AG09309 (cell line): ENCODE measurements around the gene MORC3.
"Not testable (repeated sequence)": the region's sequence is repeated elsewhere in the genome, so short reads cannot be mapped to it uniquely, and the experiment has no call there.

Experiments used
- DNase-seq: peaks from one replicate; pipeline ENCODE4 v3.0.0-alpha.2; 2010; ENCODE audit warnings: low read depth
- H3K4me3 ChIP-seq: 2 replicates; pipeline ENCODE4 v1.5.1; 2011; ENCODE audit warnings: mild to moderate bottlenecking, low read depth, low read length, moderate library complexity; ENCODE audit not compliant: control insufficient read depth
- TF ChIP-seq, protein P1 (sequence below): IDR thresholded peaks from 2 replicates; pipeline ENCODE4 v1.5.1; 2011; ENCODE audit warnings: mild to moderate bottlenecking, low read depth, low read length, inconsistent platforms; ENCODE audit not compliant: insufficient read depth, control insufficient read depth; ENCODE audit errors: missing control alignments

Gene MORC3

DNA sequence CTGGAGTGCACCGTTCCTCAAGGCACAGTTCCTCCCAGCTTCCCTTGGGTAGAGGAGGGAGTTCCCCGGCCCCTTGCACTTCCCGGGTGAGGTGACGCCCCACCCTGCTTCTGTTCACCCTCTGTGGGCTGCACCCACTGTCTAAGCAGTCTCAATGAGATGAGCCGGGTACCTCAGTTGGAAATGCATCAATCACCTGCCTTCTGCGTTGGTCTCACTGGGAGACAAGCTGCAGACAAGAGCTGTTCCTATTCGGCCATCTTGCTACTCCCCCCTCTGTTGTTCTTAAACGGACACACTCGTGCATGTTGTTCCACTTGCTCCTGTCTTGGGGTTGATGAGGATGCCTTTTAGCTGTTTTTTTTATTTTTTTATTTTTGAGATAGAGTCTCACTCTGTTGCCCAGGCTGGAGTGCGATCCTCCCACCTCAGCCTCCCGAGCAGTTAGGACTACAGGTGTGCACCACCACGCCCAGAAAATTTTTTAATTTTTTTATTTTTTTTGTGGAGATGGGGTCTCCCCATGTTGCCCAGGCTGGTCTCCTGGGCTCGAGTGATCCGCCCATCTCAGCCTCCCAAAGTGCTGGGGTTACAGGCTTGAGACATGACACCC lies 3.0 kb upstream of the MORC3 start:
- no peak for DNase-seq
- TF ChIP-seq, protein P1, sequence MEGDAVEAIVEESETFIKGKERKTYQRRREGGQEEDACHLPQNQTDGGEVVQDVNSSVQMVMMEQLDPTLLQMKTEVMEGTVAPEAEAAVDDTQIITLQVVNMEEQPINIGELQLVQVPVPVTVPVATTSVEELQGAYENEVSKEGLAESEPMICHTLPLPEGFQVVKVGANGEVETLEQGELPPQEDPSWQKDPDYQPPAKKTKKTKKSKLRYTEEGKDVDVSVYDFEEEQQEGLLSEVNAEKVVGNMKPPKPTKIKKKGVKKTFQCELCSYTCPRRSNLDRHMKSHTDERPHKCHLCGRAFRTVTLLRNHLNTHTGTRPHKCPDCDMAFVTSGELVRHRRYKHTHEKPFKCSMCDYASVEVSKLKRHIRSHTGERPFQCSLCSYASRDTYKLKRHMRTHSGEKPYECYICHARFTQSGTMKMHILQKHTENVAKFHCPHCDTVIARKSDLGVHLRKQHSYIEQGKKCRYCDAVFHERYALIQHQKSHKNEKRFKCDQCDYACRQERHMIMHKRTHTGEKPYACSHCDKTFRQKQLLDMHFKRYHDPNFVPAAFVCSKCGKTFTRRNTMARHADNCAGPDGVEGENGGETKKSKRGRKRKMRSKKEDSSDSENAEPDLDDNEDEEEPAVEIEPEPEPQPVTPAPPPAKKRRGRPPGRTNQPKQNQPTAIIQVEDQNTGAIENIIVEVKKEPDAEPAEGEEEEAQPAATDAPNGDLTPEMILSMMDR = no peak
- H3K4me3 ChIP-seq = no peak overlapping the region

DNA sequence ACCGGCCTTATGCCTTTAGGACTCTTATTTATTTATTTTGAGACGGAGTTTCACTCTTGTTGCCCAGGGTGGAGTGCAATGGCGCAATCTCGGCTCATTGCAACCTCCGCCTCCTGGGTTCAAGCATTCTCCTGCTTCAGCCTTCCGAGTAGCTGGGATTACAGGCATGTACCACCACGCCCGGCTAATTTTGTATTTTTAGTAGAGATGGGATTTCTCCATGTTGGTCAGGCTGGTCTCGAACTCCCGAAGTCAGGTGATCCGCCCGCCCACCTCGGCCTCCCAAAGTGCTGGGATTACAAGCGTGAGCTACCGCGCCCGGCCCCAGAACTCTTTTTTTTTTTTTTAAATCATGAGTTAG lies 611 bp upstream of the MORC3 start:
- DNase-seq = not testable (repeated sequence)
- peak overlapping the region; percentile 43 for H3K4me3 ChIP-seq

DNA sequence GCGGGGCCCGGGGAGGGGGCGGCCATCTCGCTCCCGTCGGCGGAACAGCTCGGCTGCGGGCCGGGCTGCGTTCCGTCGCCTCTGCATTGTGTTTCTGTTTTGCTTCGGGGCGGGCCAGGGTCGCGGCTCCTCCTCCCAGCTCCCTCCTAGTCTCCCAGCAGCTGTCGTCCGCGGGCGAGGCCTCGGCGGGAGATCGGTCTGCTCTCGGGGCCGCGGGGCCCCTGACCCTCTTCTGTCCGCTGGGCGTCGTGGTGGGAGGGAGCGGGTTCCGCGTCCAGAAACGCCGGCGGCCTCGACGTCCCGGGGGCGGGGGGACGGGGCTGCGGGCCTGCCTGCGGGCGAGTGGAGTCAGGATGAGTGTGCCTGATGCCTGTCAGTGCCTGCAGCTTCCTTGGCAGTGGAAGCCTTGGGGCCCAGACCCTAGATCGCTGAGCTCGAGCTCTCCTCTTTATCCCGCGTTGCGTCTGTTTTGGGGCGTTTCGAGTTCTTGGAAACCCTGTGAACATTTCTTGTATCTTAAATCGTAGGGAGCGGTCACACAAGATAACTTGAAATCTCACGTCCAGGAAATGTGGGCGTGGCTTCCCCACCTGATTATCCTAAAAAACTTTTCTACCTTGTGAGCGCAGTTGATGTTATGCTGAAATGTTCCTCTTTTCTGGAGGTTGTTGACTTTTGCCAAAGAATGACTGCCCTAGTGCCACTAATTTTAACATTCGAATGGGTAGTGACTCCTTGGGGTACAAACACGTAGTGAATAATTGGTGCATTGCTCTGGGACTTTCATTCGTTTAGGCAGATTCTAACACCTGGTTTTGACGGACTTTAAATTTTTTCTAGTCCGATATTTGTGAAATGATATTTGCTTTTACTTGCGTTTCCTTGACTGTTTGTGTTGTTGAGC lies 676 bp downstream of the MORC3 start:
- no peak for DNase-seq
- H3K4me3 ChIP-seq = peak overlapping the region; percentile 93

DNA sequence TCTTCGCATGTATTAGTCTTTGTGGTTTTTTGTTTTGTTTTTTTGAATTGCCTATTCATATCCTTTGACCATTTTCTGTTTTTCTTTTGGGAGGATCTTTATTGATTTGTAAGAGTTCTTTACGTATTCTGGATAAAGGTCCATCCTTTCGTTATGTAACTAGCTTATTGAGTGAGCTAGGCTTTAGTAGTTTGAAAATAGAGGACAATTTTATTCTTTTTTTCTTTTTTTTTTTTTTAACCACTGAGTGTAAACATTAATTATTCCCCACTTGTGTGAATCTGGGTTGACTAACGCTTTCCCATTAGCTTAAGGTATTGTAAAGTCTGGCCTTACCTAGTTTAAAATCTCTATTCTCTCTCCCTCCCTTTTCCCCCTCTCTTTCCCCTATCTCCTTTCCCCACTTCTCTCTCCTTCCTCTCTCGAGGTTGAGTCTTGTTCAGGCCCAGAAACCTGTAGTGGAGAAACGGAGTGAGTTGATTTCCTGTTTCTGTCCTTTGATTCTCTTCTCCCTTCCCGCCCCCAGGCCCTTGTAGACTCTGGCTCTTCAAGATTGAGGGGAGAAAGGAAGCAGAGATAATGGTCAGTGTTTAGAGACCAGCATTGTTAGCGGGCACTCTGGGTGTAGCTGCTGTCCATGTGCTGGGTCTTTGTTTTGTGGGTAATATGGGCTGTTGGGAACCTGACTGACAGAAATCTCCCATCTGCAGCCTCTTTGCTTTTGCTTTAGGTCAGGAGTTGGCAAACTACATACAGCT lies 1.5 kb downstream of the MORC3 start:
- no peak for DNase-seq
- peak overlapping the region; percentile 93 for H3K4me3 ChIP-seq
- TF ChIP-seq, protein P1 = no peak

More for the DNA sequence above, 676 bp downstream of the MORC3 start:
- TF ChIP-seq, protein P1 = no peak

DNA sequence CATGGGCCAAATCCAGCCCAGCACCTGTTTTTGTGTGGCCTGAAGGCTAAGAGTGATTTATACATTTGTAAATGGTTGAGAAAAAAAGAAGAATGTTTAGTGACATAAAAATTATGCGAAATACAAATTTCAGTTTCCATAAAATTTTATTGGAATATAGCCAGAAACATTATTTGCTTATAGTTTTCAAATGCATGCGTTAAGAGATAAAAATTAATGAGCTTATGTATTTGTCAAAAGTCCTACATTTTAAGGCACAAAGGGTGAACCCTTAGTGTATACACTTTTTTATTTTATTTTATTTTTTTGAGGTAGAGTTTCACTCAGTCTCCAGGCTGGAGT lies 2.1 kb downstream of the MORC3 start:
- TF ChIP-seq, protein P1 = no peak

DNA sequence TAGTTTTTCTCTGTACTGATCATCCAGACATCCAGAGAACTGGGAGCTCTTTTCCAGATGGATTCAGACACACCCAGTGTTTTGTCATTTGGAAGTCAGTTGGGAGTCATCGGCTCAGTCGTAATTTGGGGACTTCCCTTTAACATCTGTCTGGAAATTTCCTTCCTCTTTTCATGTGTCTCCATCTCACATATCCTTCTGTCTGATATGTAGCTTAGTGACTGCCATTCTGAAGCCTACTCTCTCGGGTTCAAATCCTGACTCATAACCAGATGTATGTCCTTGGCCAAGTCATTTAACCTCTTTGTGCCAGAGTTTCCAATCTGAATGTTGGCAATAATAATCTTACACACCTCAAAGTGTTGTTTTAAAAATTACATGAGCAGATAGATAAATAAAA lies 3.0 kb downstream of the MORC3 start:
- no peak overlapping the region for H3K4me3 ChIP-seq
- TF ChIP-seq, protein P1 = no peak
- DNase-seq = no peak

More for the DNA sequence above, 2.1 kb downstream of the MORC3 start:
- no peak for DNase-seq
- peak overlapping the region; percentile 93 for H3K4me3 ChIP-seq
